NCI-H2107 treated with DMSO at 0.1 percent for 48 hours (cell line): ENCODE results near the gene LGALS14.
"Not testable (repeated sequence)": the region's sequence is repeated elsewhere in the genome, so short reads cannot be mapped to it uniquely, and the experiment has no call there.

Experiments
- DNase-seq: peaks from one replicate; lab custom pipeline; 2025; ENCODE audit not compliant: unreplicated experiment; lab: John Stamatoyannopoulos, UW

Gene LGALS14

GRCh38 chr19:39692822-39693221, 11.5 kb upstream of the LGALS14 start:
- no peak for DNase-seq

GRCh38 chr19:39695759-39696158, 8.5 kb upstream of the LGALS14 start:
- no peak for DNase-seq

GRCh38 chr19:39696387-39696786, 7.9 kb upstream of the LGALS14 start:
- no peak for DNase-seq

- DNase-seq, result no peak
These were observed 5.7 kb upstream of the LGALS14 start for GRCh38 chr19:39698535-39698934.

- no peak for DNase-seq
These were observed 3.0 kb upstream of the LGALS14 start for GRCh38 chr19:39701291-39701690.

GRCh38 chr19:39705578-39706188, 1.4 kb downstream of the LGALS14 start:
- DNase-seq, result no peak

GRCh38 chr19:39708594-39708993, 4.3 kb downstream of the LGALS14 start:
- DNase-seq, result no peak

GRCh38 chr19:39709026-39709872, 5.0 kb downstream of the LGALS14 start:
- DNase-seq, result no peak

- DNase-seq, result no peak
These were observed 6.1 kb downstream of the LGALS14 start for GRCh38 chr19:39710333-39710890.

GRCh38 chr19:39720144-39720543, 15.9 kb downstream of the LGALS14 start:
- not testable (repeated sequence) for DNase-seq

- no peak for DNase-seq
These were observed 21.7 kb downstream of the LGALS14 start for GRCh38 chr19:39725995-39726394.

- DNase-seq, result no peak
These were observed 23.0 kb downstream of the LGALS14 start for GRCh38 chr19:39727070-39727800.

- DNase-seq, result no peak
These were observed 23.8 kb downstream of the LGALS14 start for GRCh38 chr19:39728040-39728439.

GRCh38 chr19:39729594-39729993, 25.3 kb downstream of the LGALS14 start:
- no peak for DNase-seq

- DNase-seq, result no peak
These were observed 27.4 kb downstream of the LGALS14 start for GRCh38 chr19:39731685-39732084.

- no peak for DNase-seq
These were observed 29.6 kb downstream of the LGALS14 start for GRCh38 chr19:39733841-39734240.

GRCh38 chr19:39735688-39736087, 31.4 kb downstream of the LGALS14 start:
- DNase-seq, result no peak

- no peak for DNase-seq
These were observed 31.8 kb downstream of the LGALS14 start for GRCh38 chr19:39736088-39736487.

GRCh38 chr19:39737351-39737750, 33.1 kb downstream of the LGALS14 start:
- DNase-seq, result no peak

- DNase-seq, result no peak
These were observed 33.6 kb downstream of the LGALS14 start, which contains the start of gene CLC for GRCh38 chr19:39737891-39738290. Gene CLC, minus strand, starts transcription at chr19:39738029. Its CDS starts 77 bp downstream, at chr19:39737952.

- DNase-seq, result no peak
These were observed 34.5 kb downstream of the LGALS14 start for GRCh38 chr19:39738814-39739213.
